Measurements from ENCODE around the gene SPATS2. TPM values are rescaled to one million over a fixed set of nuclear protein-coding genes. Genes with fewer than 3 reads are reported as not detected.

Gene SPATS2
- total and polyA plus RNA-seq, 2 donors (not counting 1 experiment from before 2014, with no cell fraction given) = 22.1 to 43.6 TPM

GRCh38 chr12:49388682-49389386 is 21.6 kb downstream of the SPATS2 start:
- no peak overlapping the region for H3K9ac ChIP-seq (ENCODE audit: insufficient read depth, low read length)
- no peak overlapping the region for H3K27ac ChIP-seq (ENCODE audit: insufficient read depth, low read length)
- no peak overlapping the region for H2AFZ ChIP-seq (ENCODE audit: low read length)
- no peaks in the 10 kb centered on the region for H3K9me3 ChIP-seq (ENCODE audit: control insufficient read depth, insufficient read depth, low read depth, low read length)
- H3K4me3 ChIP-seq (replicated peaks in 1 of 4; ENCODE audit: control extremely low read depth in 1 of 4, insufficient read depth in 1 of 4, low read depth in 3 of 4, low read length in 4 of 4) = no peak overlapping the region
- no peaks in the 10 kb centered on the region for H3K27me3 ChIP-seq (ENCODE audit: control insufficient read depth, insufficient read depth, low read length)
- H3K36me3 ChIP-seq (ENCODE audit: control insufficient read depth, insufficient read depth, low read length) = no peaks in the 10 kb centered on the region
- DNase-seq (ENCODE audit: low read depth in 2 of 2) = no peak
- no peaks in the 10 kb centered on the region for H4K20me1 ChIP-seq (ENCODE audit: control insufficient read depth, extremely low read depth, insufficient read depth, low read length)
- TF ChIP-seq, protein P1, sequence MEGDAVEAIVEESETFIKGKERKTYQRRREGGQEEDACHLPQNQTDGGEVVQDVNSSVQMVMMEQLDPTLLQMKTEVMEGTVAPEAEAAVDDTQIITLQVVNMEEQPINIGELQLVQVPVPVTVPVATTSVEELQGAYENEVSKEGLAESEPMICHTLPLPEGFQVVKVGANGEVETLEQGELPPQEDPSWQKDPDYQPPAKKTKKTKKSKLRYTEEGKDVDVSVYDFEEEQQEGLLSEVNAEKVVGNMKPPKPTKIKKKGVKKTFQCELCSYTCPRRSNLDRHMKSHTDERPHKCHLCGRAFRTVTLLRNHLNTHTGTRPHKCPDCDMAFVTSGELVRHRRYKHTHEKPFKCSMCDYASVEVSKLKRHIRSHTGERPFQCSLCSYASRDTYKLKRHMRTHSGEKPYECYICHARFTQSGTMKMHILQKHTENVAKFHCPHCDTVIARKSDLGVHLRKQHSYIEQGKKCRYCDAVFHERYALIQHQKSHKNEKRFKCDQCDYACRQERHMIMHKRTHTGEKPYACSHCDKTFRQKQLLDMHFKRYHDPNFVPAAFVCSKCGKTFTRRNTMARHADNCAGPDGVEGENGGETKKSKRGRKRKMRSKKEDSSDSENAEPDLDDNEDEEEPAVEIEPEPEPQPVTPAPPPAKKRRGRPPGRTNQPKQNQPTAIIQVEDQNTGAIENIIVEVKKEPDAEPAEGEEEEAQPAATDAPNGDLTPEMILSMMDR (conservative IDR thresholded peaks at IDR 0.05 in 1 of 2, IDR thresholded peaks at IDR 0.05 in 1 of 2; ENCODE audit: low read depth in 1 of 2, low read length in 2 of 2) = no peak
- TF ChIP-seq EZH2 (IDR thresholded peaks at IDR 0.05; ENCODE audit: low read length, missing control alignments) = no peak
- H3K4me1 ChIP-seq (ENCODE audit: control insufficient read depth, extremely low read depth, insufficient read depth, low read length) = no peaks in the 10 kb centered on the region
- H3K4me2 ChIP-seq (ENCODE audit: extremely low read depth, insufficient read depth, low read length) = no peak overlapping the region
- peaks cover 18% of the 10 kb centered on the region for H3K79me2 ChIP-seq (ENCODE audit: control insufficient read depth, insufficient read depth, low read length)

DNA sequence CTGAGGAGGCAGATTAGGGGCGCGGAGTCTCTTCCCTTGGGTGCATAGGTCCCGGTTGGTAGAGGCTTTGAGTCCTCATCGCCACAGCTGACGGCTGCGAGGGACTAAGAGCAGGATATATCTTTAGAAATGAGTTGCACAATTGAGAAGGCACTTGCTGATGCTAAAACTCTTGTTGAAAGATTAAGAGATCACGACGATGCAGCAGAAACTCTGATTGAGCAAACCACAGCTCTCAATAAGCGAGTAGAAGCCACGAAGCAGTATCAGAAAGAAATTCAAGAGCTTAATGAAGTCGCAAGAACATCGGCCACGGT is 22.1 kb downstream of the SPATS2 start:
- no peak for TF ChIP-seq EZH2 (IDR thresholded peaks at IDR 0.05; ENCODE audit: low read length, missing control alignments)
- TF ChIP-seq, protein P1 (conservative IDR thresholded peaks at IDR 0.05 in 1 of 2, IDR thresholded peaks at IDR 0.05 in 1 of 2; ENCODE audit: low read depth in 1 of 2, low read length in 2 of 2) = no peak
- Histone ChIP-seq H3K4me3 (replicated peaks in 1 of 4; ENCODE audit: control extremely low read depth in 1 of 4, insufficient read depth in 1 of 4, low read depth in 3 of 4, low read length in 4 of 4) (no peak overlapping the region), H3K36me3 (ENCODE audit: control insufficient read depth, insufficient read depth, low read length) (no peaks in the 10 kb centered on the region), H3K79me2 (ENCODE audit: control insufficient read depth, insufficient read depth, low read length) (peaks cover 13% of the 10 kb centered on the region), H3K9me3 (ENCODE audit: control insufficient read depth, insufficient read depth, low read depth, low read length) (no peaks in the 10 kb centered on the region), H3K27ac (ENCODE audit: insufficient read depth, low read length) (no peak overlapping the region), H3K9ac (ENCODE audit: insufficient read depth, low read length) (no peak overlapping the region), H3K4me1 (ENCODE audit: control insufficient read depth, extremely low read depth, insufficient read depth, low read length) (no peaks in the 10 kb centered on the region), H3K27me3 (ENCODE audit: control insufficient read depth, insufficient read depth, low read length) (no peaks in the 10 kb centered on the region), H3K4me2 (ENCODE audit: extremely low read depth, insufficient read depth, low read length) (no peak overlapping the region), H4K20me1 (ENCODE audit: control insufficient read depth, extremely low read depth, insufficient read depth, low read length) (no peaks in the 10 kb centered on the region), H2AFZ (ENCODE audit: low read length) (no peak overlapping the region)
- DNase-seq (ENCODE audit: low read depth in 2 of 2) = no peak

DNA sequence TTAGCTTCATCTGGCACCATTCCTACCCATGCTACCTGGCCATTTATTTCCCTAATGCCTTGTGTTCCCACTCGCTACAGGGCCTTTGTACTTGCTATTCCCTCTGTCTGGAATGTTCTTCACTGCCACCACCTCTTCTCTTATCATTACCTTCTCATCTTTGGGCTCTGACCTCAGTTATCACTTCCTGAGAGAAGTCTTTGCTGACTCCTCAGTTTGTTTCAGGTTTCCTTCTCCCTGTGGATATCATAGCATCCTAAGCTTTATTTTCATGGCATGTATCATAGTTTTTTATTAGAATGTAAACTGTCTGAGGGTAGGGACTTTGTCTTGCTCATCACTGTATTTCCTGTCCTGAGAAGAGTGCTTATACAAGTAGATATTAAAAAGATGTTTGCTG is 29.7 kb downstream of the SPATS2 start:
- H3K27me3 ChIP-seq (ENCODE audit: control insufficient read depth, insufficient read depth, low read length) = no peaks in the 10 kb centered on the region
- no peaks in the 10 kb centered on the region for H4K20me1 ChIP-seq (ENCODE audit: control insufficient read depth, extremely low read depth, insufficient read depth, low read length)
- TF ChIP-seq EZH2 (IDR thresholded peaks at IDR 0.05; ENCODE audit: low read length, missing control alignments) = no peak
- TF ChIP-seq, protein P1 (conservative IDR thresholded peaks at IDR 0.05 in 1 of 2, IDR thresholded peaks at IDR 0.05 in 1 of 2; ENCODE audit: low read depth in 1 of 2, low read length in 2 of 2) = no peak
- no peak overlapping the region for H2AFZ ChIP-seq (ENCODE audit: low read length)
- H3K27ac ChIP-seq (ENCODE audit: insufficient read depth, low read length) = no peak overlapping the region
- no peak for DNase-seq (ENCODE audit: low read depth in 2 of 2)
- no peaks in the 10 kb centered on the region for H3K9me3 ChIP-seq (ENCODE audit: control insufficient read depth, insufficient read depth, low read depth, low read length)
- no peak overlapping the region for H3K4me2 ChIP-seq (ENCODE audit: extremely low read depth, insufficient read depth, low read length)
- no peak overlapping the region for H3K4me3 ChIP-seq (replicated peaks in 1 of 4; ENCODE audit: control extremely low read depth in 1 of 4, insufficient read depth in 1 of 4, low read depth in 3 of 4, low read length in 4 of 4)
- peaks cover 14% of the 10 kb centered on the region for H3K79me2 ChIP-seq (ENCODE audit: control insufficient read depth, insufficient read depth, low read length)
- no peaks in the 10 kb centered on the region for H3K4me1 ChIP-seq (ENCODE audit: control insufficient read depth, extremely low read depth, insufficient read depth, low read length)
- H3K9ac ChIP-seq (ENCODE audit: insufficient read depth, low read length) = no peak overlapping the region
- no peaks in the 10 kb centered on the region for H3K36me3 ChIP-seq (ENCODE audit: control insufficient read depth, insufficient read depth, low read length)
